HepG2 (cell line): ENCODE results near the gene TBCEL. TPM values are rescaled to one million over a fixed set of nuclear protein-coding genes. Genes with fewer than 3 reads are reported as not detected.
A peak's percentile ranks its signal among the peaks of the same experiment; 100 is the strongest.

Experiments used
- ATAC-seq: fragments of 200-7000 bp; cut with Tn5 transposase; 3 replicates; pipeline ENCODE4 v1.9.1; 2020; ENCODE audit warnings: mild to moderate bottlenecking, moderate library complexity
- BruUV-seq: library from RNA; stranded (reverse); fragments of 400-500 nt; replicated peaks from 2 replicates; lab custom pipeline; 2021; lab: Mats Ljungman, UMichigan
- CTCF ChIA-PET: fragments of 300-600 bp; formaldehyde crosslinking; extraction: SDS; loops from one replicate; lab custom pipeline; 2021; ENCODE audit warnings: low total read pairs, inconsistent platforms, low intra/inter-chr PET ratio; lab: Yijun Ruan, JAX
- POLR2A ChIA-PET: fragments of 350-600 bp; sonication (Branson Sonifier 250); formaldehyde crosslinking; loops from one replicate; lab custom pipeline; 2020; ENCODE audit warnings: antibody characterized with exemption, inconsistent platforms; lab: Yijun Ruan, JAX
- DNase-seq: peaks from one replicate; pipeline ENCODE4 v3.0.0-alpha.2; 2015; ENCODE audit warnings: low spot score
- FAIRE-seq: peaks from 3 replicates; lab custom pipeline; 2011; peaks lifted over from hg19 to GRCh38; lab: Jason Lieb, UNC
- H2AFZ ChIP-seq: one replicate; pipeline ENCODE4 v1.6.1; 2011; ENCODE audit warnings: low read length, inconsistent platforms
- H3K27ac ChIP-seq: fragments of 300-600 bp; 3 replicates; pipeline ENCODE4 v1.8.0; 2011; ENCODE audit warnings: mixed run types, mild to moderate bottlenecking, mixed read lengths, low read length, inconsistent platforms; ENCODE audit not compliant: insufficient read depth; ENCODE audit errors: extremely low read length
- H3K27me3 ChIP-seq, 2 experiments: fragments of 200-600 bp in 1 of 2; 2 replicates in 1 of 2; 3 replicates in 1 of 2; pipeline versions ENCODE4 v1.6.0 to v1.8.0; 2011; ENCODE audit warnings: low read length in 2 of 2, mild to moderate bottlenecking in 2 of 2, moderate library complexity in 2 of 2, inconsistent platforms in 1 of 2; ENCODE audit not compliant: insufficient read depth in 2 of 2, control insufficient read depth in 1 of 2
- H3K36me3 ChIP-seq, 2 experiments: fragments of 200-600 bp in 1 of 2; replicated peaks in 1 of 2; 2 replicates in 1 of 2; 3 replicates in 1 of 2; pipeline versions ENCODE4 v1.5.1 to v1.8.0; 2011; ENCODE audit warnings: low read length in 2 of 2, inconsistent platforms in 1 of 2; ENCODE audit not compliant: insufficient read depth in 2 of 2, control insufficient read depth in 1 of 2
- H3K4me1 ChIP-seq: 2 replicates; pipeline ENCODE4 v1.5.1; 2012; ENCODE audit warnings: low read length, inconsistent platforms; ENCODE audit not compliant: insufficient read depth
- H3K4me2 ChIP-seq: 2 replicates; pipeline ENCODE4 v1.6.0; 2011; ENCODE audit warnings: low read depth, low read length, inconsistent platforms
- H3K4me3 ChIP-seq, 3 experiments: fragments of 200-600 bp in 1 of 3; sonication (generic), shearing (Covaris generic) in 1 of 3; replicated peaks in 1 of 3; 2 replicates each; pipeline ENCODE4 v1.5.1; 2011 to 2016; ENCODE audit warnings: low read length in 3 of 3, inconsistent platforms in 2 of 3, low read depth in 2 of 3, mild to moderate bottlenecking in 2 of 3, control low read depth in 1 of 3, mixed read lengths in 1 of 3; ENCODE audit not compliant: insufficient read depth in 1 of 3
- H3K79me2 ChIP-seq: one replicate; pipeline ENCODE4 v1.6.1; 2011; ENCODE audit warnings: low read length, inconsistent platforms; ENCODE audit not compliant: insufficient read depth
- H3K9ac ChIP-seq: 2 replicates; pipeline ENCODE4 v1.6.0; 2011; ENCODE audit warnings: mild to moderate bottlenecking, low read depth, low read length, inconsistent platforms; ENCODE audit not compliant: insufficient read depth
- H3K9me3 ChIP-seq: 2 replicates; pipeline ENCODE4 v1.5.1; 2012; ENCODE audit warnings: mild to moderate bottlenecking, low read length
- H4K20me1 ChIP-seq: 2 replicates; pipeline ENCODE4 v1.6.0; 2011; ENCODE audit warnings: inconsistent platforms, mild to moderate bottlenecking, low read length, moderate library complexity; ENCODE audit not compliant: insufficient read depth
- CBX5 ChIP-seq: sonication (generic); formaldehyde crosslinking; IDR thresholded peaks from 2 replicates; pipeline ENCODE4 v1.4.0; 2020; ENCODE audit warnings: missing genetic modification reagents, borderline replicate concordance
- CEBPB ChIP-seq: IDR thresholded peaks from 2 replicates; pipeline ENCODE4 v1.6.1; 2011; ENCODE audit warnings: low read depth, low read length, improper control_type of control experiment, borderline replicate concordance
- ELF4 ChIP-seq: sonication (generic); formaldehyde crosslinking; IDR thresholded peaks from 2 replicates; pipeline ENCODE4 v1.5.0; 2020; ENCODE audit warnings: missing genetic modification reagents, mild to moderate bottlenecking, moderate library complexity, borderline replicate concordance
- HNF4A ChIP-seq: sonication (generic); formaldehyde crosslinking; IDR thresholded peaks from 2 replicates; pipeline ENCODE4 v1.4.0; 2020; ENCODE audit warnings: missing genetic modification reagents
- JARID2 ChIP-seq: sonication (generic); formaldehyde crosslinking; IDR thresholded peaks from 2 replicates; pipeline ENCODE4 v1.8.1; 2023; ENCODE audit warnings: missing genetic modification reagents, inconsistent platforms; ENCODE audit not compliant: insufficient replicate concordance
- ZC3H4 ChIP-seq: sonication (generic); formaldehyde crosslinking; IDR thresholded peaks from 2 replicates; pipeline ENCODE4 v1.4.0; 2020; ENCODE audit warnings: missing genetic modification reagents, borderline replicate concordance
- ZNF143 ChIP-seq: sonication (generic); formaldehyde crosslinking; IDR thresholded peaks from 2 replicates; pipeline ENCODE4 v1.4.0; 2020; ENCODE audit warnings: missing genetic modification reagents
- ZNF747 ChIP-seq: sonication (generic); formaldehyde crosslinking; IDR thresholded peaks from 2 replicates; pipeline ENCODE4 v1.8.1; 2023; ENCODE audit warnings: missing genetic modification reagents, mild to moderate bottlenecking, borderline replicate concordance
- WGBS: methylation state at CpG from one replicate; pipeline ENCODE4 v1.1.6; 2017; ENCODE audit warnings: low lambda C conversion rate; 5-methylcytosine and 5-hydroxymethylcytosine counted together
- in situ Hi-C: cut with HindIII; loops from 2 replicates; pipeline ENCODE4 v1.10.0; 2017; ENCODE audit warnings: low pct_unique_long_range_greater_than_20kb; ENCODE audit not compliant: extremely low pct_ligation_motif_present
- intact Hi-C: fragments of 100-400 bp; cut with micrococcal nuclease; formaldehyde crosslinking; loops from one replicate; pipeline ENCODE4 v1.10.0; 2022; ENCODE audit not compliant: unreplicated experiment
- polyA plus RNA-seq, 8 experiments: library from polyadenylated mRNA; depleted of rRNA in 3 of 8; stranded (reverse) in 7 of 8; unstranded in 1 of 8; fragments of >200 nt; fragmentation: Illumina TruSeq in 4 of 8; extraction: Trizol in 4 of 8; gene quantifications; 2 replicates each; pipeline versions ENCODE4 v1.2.1 to v1.2.3, GENCODE V29; 2011 to 2016; ENCODE audit warnings: low read depth in 4 of 8, missing spikeins in 1 of 8, mixed read lengths in 1 of 8; ENCODE audit not compliant: insufficient read depth in 1 of 8
- total RNA-seq, 5 experiments: library from RNA; depleted of rRNA; stranded (reverse); fragments of >200 nt; fragmentation: Illumina TruSeq; extraction: Trizol; gene quantifications; 2 replicates each; pipeline ENCODE4 v1.2.3, GENCODE V29; 2016; ENCODE audit warnings: low read depth in 1 of 5

The TBCEL gene
- total and polyA plus RNA-seq, 2 of the 13 experiments (the other 11 are each of a cell fraction or from before 2014, with no cell fraction given) = 6.1 to 12.5 TPM

DNA sequence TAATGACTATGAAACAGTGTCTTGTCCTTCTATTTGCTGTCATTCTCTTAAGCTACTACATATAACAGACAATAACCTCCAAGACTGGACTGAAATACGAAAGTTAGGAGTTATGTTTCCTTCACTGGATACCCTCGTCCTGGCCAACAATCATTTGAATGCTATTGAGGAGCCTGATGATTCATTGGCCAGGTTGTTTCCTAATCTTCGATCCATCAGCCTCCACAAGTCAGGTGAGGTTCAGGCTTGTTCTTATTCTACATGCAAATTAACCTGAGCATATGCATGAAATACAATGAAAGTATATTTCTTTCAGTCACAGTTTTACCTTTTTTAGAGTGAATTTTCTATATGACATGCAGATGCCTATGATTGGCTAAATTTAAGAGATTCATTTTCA, 31.2 kb downstream of the TBCEL start:
- peaks cover 4 to 27% of the 10 kb centered on the region in 2 experiments for H3K36me3 ChIP-seq
- DNase-seq (no peak), ATAC-seq (no peak), FAIRE-seq (no peak)
- intact Hi-C loops = no loop called here
- H3K27ac ChIP-seq = no peak overlapping the region
- no peak overlapping the region for H3K4me3 ChIP-seq
- H3K4me1 ChIP-seq = no peaks in the 10 kb centered on the region
- no peak for TF ChIP-seq JARID2 (CRISPR knock-in tag)
- no peak for TF ChIP-seq HNF4A (CRISPR knock-in tag)
- no peak for TF ChIP-seq ZC3H4 (CRISPR knock-in tag)
- no peaks in the 10 kb centered on the region for H3K9me3 ChIP-seq
- BruUV-seq = no TSS peak
- POLR2A ChIA-PET = no interaction called here
- H2AFZ ChIP-seq = no peak overlapping the region
- CTCF ChIA-PET = no interaction called here
- H4K20me1 ChIP-seq = no peaks in the 10 kb centered on the region
- 93% methylated on average over 3 of the region's 3 CpGs for WGBS
- no peak overlapping the region for H3K4me2 ChIP-seq
- no peaks in the 10 kb centered on the region for H3K79me2 ChIP-seq
- in situ Hi-C loops = no loop called here
- H3K27me3 ChIP-seq = no peaks in the 10 kb centered on the region
- no peak overlapping the region for H3K9ac ChIP-seq

DNA sequence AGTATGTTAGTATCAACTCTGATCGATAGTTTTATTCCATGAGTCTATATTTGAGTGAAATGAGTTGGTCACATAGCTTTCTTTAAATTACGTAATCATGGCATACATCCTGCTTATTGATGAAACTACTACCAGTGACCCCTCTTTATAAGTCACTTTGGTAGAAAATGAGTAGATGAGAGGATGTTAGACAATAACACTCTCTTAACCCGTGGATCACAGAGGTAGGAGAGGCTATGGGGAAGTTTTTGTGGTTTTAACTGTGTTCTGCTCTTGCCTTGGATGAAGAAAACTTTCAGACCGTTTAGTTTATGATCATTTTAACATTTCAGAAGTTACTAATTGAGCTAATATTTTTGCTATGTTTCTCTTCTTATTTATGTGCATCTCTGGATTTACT, 34.0 kb downstream of the TBCEL start:
- no peak overlapping the region for H3K4me2 ChIP-seq
- FAIRE-seq (no peak), DNase-seq (no peak), ATAC-seq (no peak)
- CTCF ChIA-PET = no interaction called here
- intact Hi-C loops (no loop called here), in situ Hi-C loops (no loop called here)
- H4K20me1 ChIP-seq = no peaks in the 10 kb centered on the region
- TF ChIP-seq CBX5 (CRISPR knock-in tag) (no peak), ZNF747 (CRISPR knock-in tag) (no peak), ELF4 (CRISPR knock-in tag) (no peak), CEBPB (peak; percentile 46; the same call in 1 of the 2 replicates), ZNF143 (CRISPR knock-in tag) (no peak)
- no peak overlapping the region for H3K9ac ChIP-seq
- no peak overlapping the region for H2AFZ ChIP-seq
- BruUV-seq = no TSS peak
- no peak overlapping the region for H3K27ac ChIP-seq
- H3K4me3 ChIP-seq = no peak overlapping the region
- H3K79me2 ChIP-seq = no peaks in the 10 kb centered on the region
- H3K4me1 ChIP-seq = no peaks in the 10 kb centered on the region
- POLR2A ChIA-PET = no interaction called here
- peaks cover 4 to 27% of the 10 kb centered on the region in 2 experiments for H3K36me3 ChIP-seq
- H3K9me3 ChIP-seq = no peaks in the 10 kb centered on the region
- H3K27me3 ChIP-seq = no peaks in the 10 kb centered on the region
- WGBS = 89% methylated on average over 4 of the region's 4 CpGs
